A549 (cell line): ENCODE results near the gene SGIP1. TPM values are rescaled to one million over a fixed set of nuclear protein-coding genes. Genes with fewer than 3 reads are reported as not detected.

Experiments used
- ATAC-seq, 2 experiments: fragments of 200-7000 bp in 1 of 2; fragments of >200 bp in 1 of 2; cut with Nextera tagmentation in 1 of 2; cut with Tn5 transposase in 1 of 2; 3 replicates each; pipeline versions ENCODE4 v1.8.0 to v1.9.1; 2018 to 2020; ENCODE audit warnings: mild to moderate bottlenecking in 1 of 2, moderate library complexity in 1 of 2
- CTCF ChIA-PET: fragments of 300-600 bp; sonication (Branson Sonifier 250); formaldehyde crosslinking; extraction: SDS; loops from one replicate; lab custom pipeline; 2021; ENCODE audit warnings: antibody characterized with exemption, inconsistent platforms; lab: Yijun Ruan, JAX
- POLR2A ChIA-PET: fragments of 350-600 bp; formaldehyde crosslinking; extraction: SDS; loops from one replicate; lab custom pipeline; 2021; ENCODE audit warnings: antibody characterized with exemption, inconsistent platforms; lab: Yijun Ruan, JAX
- DNase-seq, 2 experiments: peaks; one replicate each; pipeline versions ENCODE4 v3.0.0 to v3.0.0-alpha.2; 2011 to 2016; ENCODE audit warnings: low read depth in 1 of 2, low spot score in 1 of 2
- FAIRE-seq: peaks from 2 replicates; lab custom pipeline; 2011; peaks lifted over from hg19 to GRCh38; lab: Jason Lieb, UNC
- H3K27ac ChIP-seq, 2 experiments: fragments of >200 bp; sonication (Bioruptor Twin); formaldehyde crosslinking; 3 replicates each; pipeline ENCODE4 v1.5.1; 2016 to 2017
- H3K4me1 ChIP-seq: fragments of >200 bp; sonication (Bioruptor Twin); formaldehyde crosslinking; 3 replicates; pipeline ENCODE4 v1.6.1; 2016
- H3K4me2 ChIP-seq: fragments of >200 bp; sonication (Bioruptor Twin); formaldehyde crosslinking; 3 replicates; pipeline ENCODE4 v1.6.1; 2016
- H3K4me3 ChIP-seq: fragments of >200 bp; sonication (Bioruptor Twin); formaldehyde crosslinking; 3 replicates; pipeline ENCODE4 v1.5.1; 2016
- H3K9me3 ChIP-seq: fragments of >200 bp; sonication (Bioruptor Twin); formaldehyde crosslinking; 3 replicates; pipeline ENCODE4 v1.6.1; 2016
- CEBPB ChIP-seq, 2 experiments: fragments of >200 bp in 1 of 2; sonication (Bioruptor Twin) in 1 of 2; formaldehyde crosslinking in 1 of 2; IDR thresholded peaks; 2 replicates each; pipeline ENCODE4 v1.6.1; 2012 to 2016
- CHD4 ChIP-seq: fragments of 200-600 bp; sonication (generic); IDR thresholded peaks from 2 replicates; pipeline ENCODE4 v1.6.1; 2016; ENCODE audit warnings: antibody characterized with exemption, mild to moderate bottlenecking, borderline replicate concordance
- E2F6 ChIP-seq: IDR thresholded peaks from 2 replicates; pipeline ENCODE4 v1.6.1; 2012; ENCODE audit warnings: low read depth, borderline replicate concordance
- ELK1 ChIP-seq: fragments of 150-350 bp; IDR thresholded peaks from 2 replicates; pipeline ENCODE4 v1.6.1; 2014; ENCODE audit warnings: low read depth, mild to moderate bottlenecking, low read length
- EP300 ChIP-seq, 2 experiments: fragments of >200 bp; sonication (Bioruptor Twin); formaldehyde crosslinking; IDR thresholded peaks; 2 replicates in 1 of 2; 3 replicates in 1 of 2; pipeline ENCODE4 v1.6.1; 2016 to 2017
- FOSB ChIP-seq: fragments of 250-450 bp; sonication (Bioruptor Pico); IDR thresholded peaks from 2 replicates; pipeline ENCODE4 v1.5.0; 2020; ENCODE audit warnings: mild to moderate bottlenecking, moderate library complexity
- FOSL2 ChIP-seq, 2 experiments: fragments of 450-650 bp in 1 of 2; fragments of >200 bp in 1 of 2; sonication (Bioruptor Twin) in 1 of 2; formaldehyde crosslinking; IDR thresholded peaks; 2 replicates each; pipeline versions ENCODE4 v1.5.0 to v1.6.1; 2016 to 2020; ENCODE audit warnings: mild to moderate bottlenecking in 1 of 2, moderate library complexity in 1 of 2
- GATA3 ChIP-seq: IDR thresholded peaks from 2 replicates; pipeline ENCODE4 v1.6.1; 2012; ENCODE audit warnings: borderline replicate concordance
- HES2 ChIP-seq: fragments of >200 bp; sonication (Bioruptor Twin); formaldehyde crosslinking; IDR thresholded peaks from 2 replicates; pipeline ENCODE4 v1.6.1; 2016
- HEYL ChIP-seq: fragments of 250-450 bp; sonication (Bioruptor Pico); IDR thresholded peaks from 2 replicates; pipeline ENCODE4 v1.8.0; 2021; ENCODE audit warnings: mild to moderate bottlenecking, moderate library complexity
- HMGXB4 ChIP-seq: fragments of 250-450 bp; sonication (Bioruptor Pico); IDR thresholded peaks from 2 replicates; pipeline ENCODE4 v1.5.0; 2021; ENCODE audit warnings: mild to moderate bottlenecking, moderate library complexity, borderline replicate concordance
- HOXA7 ChIP-seq: fragments of 250-450 bp; sonication (Bioruptor Pico); IDR thresholded peaks from 2 replicates; pipeline ENCODE4 v1.5.0; 2020; ENCODE audit warnings: mild to moderate bottlenecking, moderate library complexity
- JUN ChIP-seq, 2 experiments: fragments of >200 bp; sonication (Bioruptor Twin); formaldehyde crosslinking; IDR thresholded peaks; 2 replicates in 1 of 2; 3 replicates in 1 of 2; pipeline ENCODE4 v1.6.1; 2016 to 2017
- JUNB ChIP-seq: fragments of >200 bp; sonication (Bioruptor Twin); formaldehyde crosslinking; IDR thresholded peaks from 2 replicates; pipeline ENCODE4 v1.6.1; 2016
- MYC ChIP-seq: IDR thresholded peaks from 2 replicates; pipeline ENCODE4 v1.6.1; 2012; ENCODE audit warnings: mild to moderate bottlenecking, inconsistent platforms, low read length, improper control_type of control experiment, borderline replicate concordance
- NPAS2 ChIP-seq: fragments of 250-450 bp; sonication (Bioruptor Pico); IDR thresholded peaks from 2 replicates; pipeline ENCODE4 v1.8.0; 2022; ENCODE audit warnings: mild to moderate bottlenecking, moderate library complexity, borderline replicate concordance
- RAD21 ChIP-seq, 2 experiments: fragments of >200 bp in 1 of 2; sonication (Bioruptor Twin) in 1 of 2; formaldehyde crosslinking in 1 of 2; IDR thresholded peaks in 1 of 2; conservative IDR thresholded peaks in 1 of 2; 2 replicates in 1 of 2; 3 replicates in 1 of 2; pipeline ENCODE4 v1.6.1; 2012 to 2018; ENCODE audit warnings: inconsistent platforms in 1 of 2
- RCOR1 ChIP-seq: fragments of 150-350 bp; IDR thresholded peaks from 2 replicates; pipeline ENCODE4 v1.6.1; 2014; ENCODE audit warnings: antibody characterized with exemption, low read length, low read depth
- RNF2 ChIP-seq: fragments of 200-600 bp; sonication (generic); IDR thresholded peaks from 2 replicates; pipeline ENCODE4 v1.6.1; 2016; ENCODE audit warnings: low read depth, mild to moderate bottlenecking, antibody characterized with exemption, moderate library complexity, borderline replicate concordance
- SREBF2 ChIP-seq: fragments of 450-650 bp; IDR thresholded peaks from 2 replicates; pipeline ENCODE4 v1.6.1; 2014; ENCODE audit warnings: mild to moderate bottlenecking, moderate library complexity
- TFCP2L1 ChIP-seq: fragments of 250-450 bp; sonication (Bioruptor Pico); IDR thresholded peaks from 2 replicates; pipeline ENCODE4 v1.5.0; 2021; ENCODE audit warnings: mild to moderate bottlenecking
- ZC3H11A ChIP-seq: fragments of 450-650 bp; IDR thresholded peaks from 2 replicates; pipeline ENCODE4 v1.6.1; 2014; ENCODE audit warnings: antibody characterized with exemption, mild to moderate bottlenecking
- ZFP36 ChIP-seq: fragments of 450-650 bp; IDR thresholded peaks from 2 replicates; pipeline ENCODE4 v1.6.1; 2014; ENCODE audit warnings: borderline replicate concordance; ENCODE audit not compliant: partially characterized antibody
- ZNF302 ChIP-seq: fragments of 250-450 bp; sonication (Bioruptor Pico); IDR thresholded peaks from 2 replicates; pipeline ENCODE4 v1.9.0; 2021; ENCODE audit warnings: inconsistent platforms, mild to moderate bottlenecking, moderate library complexity
- ZSCAN20 ChIP-seq: fragments of 250-450 bp; sonication (Bioruptor Pico); IDR thresholded peaks from 2 replicates; pipeline ENCODE4 v1.8.0; 2022; ENCODE audit warnings: mild to moderate bottlenecking, moderate library complexity
- WGBS: methylation state at CpG from one replicate; pipeline ENCODE4 v1.1.6; 2017; ENCODE audit errors: missing lambda C conversion rate; 5-methylcytosine and 5-hydroxymethylcytosine counted together
- polyA plus RNA-seq, 4 experiments: library from polyadenylated mRNA; depleted of rRNA in 3 of 4; stranded (reverse); fragments of >200 nt; fragmentation: RNase III in 1 of 4; extraction: RNeasy Plus Mini Kit Qiagen cat#74134 plus additional on column Dnase treatment in 1 of 4; gene quantifications; 2 replicates in 3 of 4; 3 replicates in 1 of 4; pipeline ENCODE4 v1.2.3, GENCODE V29; 2011 to 2017

The SGIP1 gene
- polyA plus RNA-seq, 2 of the 4 experiments (the other 2 are of a cell fraction), result not detected

GRCh38 chr1:66557157-66557556 is 23.2 kb downstream of the SGIP1 start (continued):
- TF ChIP-seq SREBF2, result no peak
- no peak for TF ChIP-seq MYC

GRCh38 chr1:66559517-66559916 is 25.6 kb downstream of the SGIP1 start:
- Histone ChIP-seq H3K4me1 (peaks cover 18% of the 10 kb centered on the region), H3K4me3 (no peak overlapping the region)
- no peak for DNase-seq
- no peak for TF ChIP-seq GATA3
- TF ChIP-seq EP300 (IDR thresholded peaks at IDR 0.05), result no peak
- no peak for TF ChIP-seq HOXA7 (CRISPR knock-in tag)
- no peak for TF ChIP-seq ZFP36
- TF ChIP-seq RAD21 (conservative IDR thresholded peaks at IDR 0.05 in 1 of 2, IDR thresholded peaks at IDR 0.05 in 1 of 2), result no peak
- TF ChIP-seq CHD4, result no peak
- TF ChIP-seq, all 56 proteins: peak for 0
- FAIRE-seq (no peak), ATAC-seq (no peak)
- Histone ChIP-seq H3K27ac (no peak overlapping the region), H3K9me3 (no peaks in the 10 kb centered on the region), H3K4me2 (no peak overlapping the region)
- WGBS, result 66% methylated on average over 4 of the region's 4 CpGs
- POLR2A ChIA-PET, result no interaction called here
- CTCF ChIA-PET, result no interaction called here

GRCh38 chr1:66562561-66562960 is 28.6 kb downstream of the SGIP1 start:
- peak overlapping the region in 1 of 2 experiments; percentile 8; a peak in 1 of 6 replicates for H3K27ac ChIP-seq
- no peak overlapping the region for H3K4me3 ChIP-seq
- H3K4me2 ChIP-seq, result no peak overlapping the region
- ATAC-seq (no peak), FAIRE-seq (no peak), DNase-seq (no peak)
- 77% methylated on average over 3 of the region's 3 CpGs for WGBS
- no peak for TF ChIP-seq FOSL2 (IDR thresholded peaks at IDR 0.05)
- TF ChIP-seq FOSL2 (CRISPR knock-in tag; IDR thresholded peaks at IDR 0.05), result no peak
- no peak for TF ChIP-seq HMGXB4 (CRISPR knock-in tag)
- TF ChIP-seq HEYL, result no peak
- no peak for TF ChIP-seq CEBPB (IDR thresholded peaks at IDR 0.05)
- no peak for TF ChIP-seq FOSB (CRISPR knock-in tag)
- TF ChIP-seq NPAS2 (CRISPR knock-in tag), result no peak
- no peak for TF ChIP-seq TFCP2L1
- no peak for TF ChIP-seq ELK1
- TF ChIP-seq ZSCAN20, result no peak
- TF ChIP-seq RCOR1, result no peak
- TF ChIP-seq HES2, result no peak
- TF ChIP-seq ZC3H11A, result no peak
- no peak for TF ChIP-seq E2F6
- no peak for TF ChIP-seq ZNF302
- no peak for TF ChIP-seq JUN (IDR thresholded peaks at IDR 0.05)
- TF ChIP-seq JUNB, result no peak
- no peak for TF ChIP-seq RNF2
- H3K4me1 ChIP-seq, result peaks cover 22% of the 10 kb centered on the region
- no peaks in the 10 kb centered on the region for H3K9me3 ChIP-seq
- ChIA-PET CTCF (no interaction called here), POLR2A (no interaction called here)
